Natural killer cell (primary cell): ENCODE results near the gene KCNJ6. TPM values are rescaled to one million over a fixed set of nuclear protein-coding genes. Genes with fewer than 3 reads are reported as not detected.

ENCODE experiments used
- ATAC-seq, 3 donors: fragments of 150-1000 bp in 2 of 3; fragments of 200-7000 bp in 1 of 3; cut with Tn5 transposase; 1 replicate in 1 of 3; 2 replicates in 2 of 3; pipeline ENCODE4 v1.10.0; 2021; ENCODE audit warnings: mild to moderate bottlenecking in 2 of 3, moderate library complexity in 2 of 3
- DNase-seq, 2 donors: peaks; one replicate each; pipeline versions ENCODE4 v3.0.0 to v3.0.0-alpha.2; 2013 to 2021; ENCODE audit warnings: mixed read lengths in 1 of 2
- H3K27ac ChIP-seq: one replicate; pipeline ENCODE4 v1.5.1; 2013; ENCODE audit warnings: mild to moderate bottlenecking, low read length
- H3K27me3 ChIP-seq: one replicate; pipeline ENCODE4 v1.6.1; 2013; ENCODE audit warnings: low read length; ENCODE audit not compliant: control insufficient read depth, insufficient read depth
- H3K36me3 ChIP-seq: one replicate; pipeline ENCODE4 v1.6.1; 2013; ENCODE audit warnings: low read length; ENCODE audit not compliant: control insufficient read depth, insufficient read depth
- H3K4me1 ChIP-seq: one replicate; pipeline ENCODE4 v1.6.1; 2013; ENCODE audit warnings: low read length; ENCODE audit not compliant: control insufficient read depth, insufficient read depth
- H3K4me3 ChIP-seq: one replicate; pipeline ENCODE4 v1.5.1; 2013; ENCODE audit warnings: low read length
- H3K9me3 ChIP-seq: one replicate; pipeline ENCODE4 v1.6.1; 2013; ENCODE audit warnings: low read length; ENCODE audit not compliant: control insufficient read depth, insufficient read depth
- H3K27ac Mint-ChIP-seq, 2 donors: one replicate each; pipeline ENCODE4 v1.8.0; 2022; ENCODE audit warnings: mild to moderate bottlenecking in 2 of 2, mixed read lengths in 2 of 2, moderate library complexity in 1 of 2
- H3K27me3 Mint-ChIP-seq, 2 donors: one replicate each; pipeline ENCODE4 v1.8.0; 2022; ENCODE audit warnings: low read depth in 2 of 2, mixed read lengths in 2 of 2
- H3K36me3 Mint-ChIP-seq: one replicate; pipeline ENCODE4 v1.8.0; 2022; ENCODE audit warnings: mixed read lengths
- H3K4me1 Mint-ChIP-seq, 2 donors: one replicate each; pipeline ENCODE4 v1.8.0; 2022; ENCODE audit warnings: mixed read lengths in 2 of 2
- H3K4me3 Mint-ChIP-seq: one replicate; pipeline ENCODE4 v1.8.0; 2022; ENCODE audit warnings: mild to moderate bottlenecking, moderate library complexity, mixed read lengths
- H3K9me3 Mint-ChIP-seq, 2 donors: one replicate each; pipeline ENCODE4 v1.8.0; 2022; ENCODE audit warnings: mixed read lengths in 2 of 2
- WGBS: methylation state at CpG from one replicate; pipeline ENCODE4 v1.1.7; 2013; ENCODE audit warnings: missing lambda C conversion rate; ENCODE audit not compliant: insufficient coverage; 5-methylcytosine and 5-hydroxymethylcytosine counted together
- intact Hi-C: fragments of 100-400 bp; cut with micrococcal nuclease; formaldehyde crosslinking; loops from one replicate; pipeline ENCODE4 v1.14.2; 2022
- total RNA-seq, 4 donors: library from RNA; stranded (reverse); fragments of 120-200 nt in 1 of 4; gene quantifications; one replicate each; pipeline versions ENCODE4 v1.2.3 to v1.2.4, GENCODE V29; 2013 to 2022
- TF ChIP-seq, protein P1 (sequence below): fragments of 200-600 bp; IDR thresholded peaks from one replicate; pipeline ENCODE4 v1.8.0; 2022; ENCODE audit warnings: antibody characterized with exemption

Gene KCNJ6
- total RNA-seq, 3 donors from 2014 or later (not counting 1 experiment from before 2014, with no cell fraction given): not detected

DNA sequence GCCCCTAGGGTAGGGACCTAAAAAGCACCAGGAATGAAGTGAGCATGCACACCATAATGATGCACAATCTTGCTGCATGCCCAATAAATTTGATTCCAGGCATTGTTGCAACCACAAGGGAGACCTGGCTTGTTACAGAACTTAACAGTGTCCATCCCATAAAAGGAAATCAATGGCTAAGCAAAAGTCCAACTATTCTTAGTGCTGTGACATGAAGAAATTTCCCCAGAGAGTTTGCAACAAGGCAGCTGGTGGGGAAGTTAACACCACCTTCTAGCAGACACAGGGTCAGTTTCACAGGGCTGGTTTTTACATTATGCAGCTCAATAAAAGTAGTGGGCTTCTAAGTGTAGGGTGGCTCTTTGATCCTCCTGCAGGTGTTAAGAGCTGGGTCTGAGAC lies 221.1 kb downstream of the KCNJ6 start:
- H3K27ac Mint-ChIP-seq: no peak overlapping the region
- no peaks in the 10 kb centered on the region for H3K36me3 Mint-ChIP-seq
- H3K4me1 Mint-ChIP-seq: no peaks in the 10 kb centered on the region
- no peak overlapping the region for H3K27ac ChIP-seq
- H3K4me3 ChIP-seq: no peak overlapping the region
- H3K9me3 Mint-ChIP-seq: no peaks in the 10 kb centered on the region
- no peaks in the 10 kb centered on the region for H3K36me3 ChIP-seq
- H3K27me3 ChIP-seq: no peaks in the 10 kb centered on the region
- H3K27me3 Mint-ChIP-seq: peaks cover 15 to 26% of the 10 kb centered on the region in 2 donors
- H3K9me3 ChIP-seq: no peaks in the 10 kb centered on the region
- TF ChIP-seq, protein P1, sequence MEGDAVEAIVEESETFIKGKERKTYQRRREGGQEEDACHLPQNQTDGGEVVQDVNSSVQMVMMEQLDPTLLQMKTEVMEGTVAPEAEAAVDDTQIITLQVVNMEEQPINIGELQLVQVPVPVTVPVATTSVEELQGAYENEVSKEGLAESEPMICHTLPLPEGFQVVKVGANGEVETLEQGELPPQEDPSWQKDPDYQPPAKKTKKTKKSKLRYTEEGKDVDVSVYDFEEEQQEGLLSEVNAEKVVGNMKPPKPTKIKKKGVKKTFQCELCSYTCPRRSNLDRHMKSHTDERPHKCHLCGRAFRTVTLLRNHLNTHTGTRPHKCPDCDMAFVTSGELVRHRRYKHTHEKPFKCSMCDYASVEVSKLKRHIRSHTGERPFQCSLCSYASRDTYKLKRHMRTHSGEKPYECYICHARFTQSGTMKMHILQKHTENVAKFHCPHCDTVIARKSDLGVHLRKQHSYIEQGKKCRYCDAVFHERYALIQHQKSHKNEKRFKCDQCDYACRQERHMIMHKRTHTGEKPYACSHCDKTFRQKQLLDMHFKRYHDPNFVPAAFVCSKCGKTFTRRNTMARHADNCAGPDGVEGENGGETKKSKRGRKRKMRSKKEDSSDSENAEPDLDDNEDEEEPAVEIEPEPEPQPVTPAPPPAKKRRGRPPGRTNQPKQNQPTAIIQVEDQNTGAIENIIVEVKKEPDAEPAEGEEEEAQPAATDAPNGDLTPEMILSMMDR: no peak
- no peak overlapping the region for H3K4me3 Mint-ChIP-seq
- ATAC-seq (no peak), DNase-seq (no peak)
- intact Hi-C loops: no loop called here
- no peaks in the 10 kb centered on the region for H3K4me1 ChIP-seq

DNA sequence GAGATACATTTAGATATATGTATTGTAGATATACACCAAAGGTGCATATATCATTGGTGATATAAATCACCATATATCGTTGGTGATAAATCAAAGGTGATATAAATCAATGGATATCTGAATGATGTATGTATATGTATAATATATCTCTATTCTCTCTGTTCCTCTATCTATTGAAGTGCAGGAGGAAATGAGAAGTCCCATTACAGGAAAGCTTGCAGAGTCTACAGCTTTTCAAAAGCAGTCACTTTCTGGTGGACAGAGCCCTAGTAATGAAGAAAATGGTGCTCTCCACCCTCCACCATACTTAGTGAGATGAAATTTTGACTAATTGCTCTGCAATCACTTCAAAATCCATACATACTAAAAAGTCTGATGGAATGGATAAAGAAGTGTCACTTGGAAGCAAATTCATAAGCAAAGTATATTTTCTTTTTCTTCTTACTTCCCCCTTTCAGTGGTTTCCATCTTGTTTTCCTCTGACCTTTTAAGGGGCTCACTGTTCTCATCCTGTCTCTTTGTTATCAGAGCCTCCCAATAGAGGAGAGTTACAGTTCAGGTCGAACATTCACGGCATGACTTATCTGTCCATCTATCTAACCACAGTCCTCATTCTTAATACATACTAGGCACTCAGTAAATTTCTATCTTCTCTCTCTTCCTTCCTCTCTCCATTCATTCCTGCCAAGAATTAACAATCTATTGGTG lies 227.2 kb downstream of the KCNJ6 start:
- Histone ChIP-seq H3K4me3 (no peak overlapping the region), H3K36me3 (no peaks in the 10 kb centered on the region), H3K4me1 (no peaks in the 10 kb centered on the region), H3K9me3 (no peaks in the 10 kb centered on the region), H3K27me3 (no peaks in the 10 kb centered on the region), H3K27ac (no peak overlapping the region)
- 3% methylated on average over 2 of the region's 3 CpGs for WGBS
- intact Hi-C loops: no loop called here
- ATAC-seq: no peak
- Mint-ChIP-seq H3K9me3 (no peaks in the 10 kb centered on the region), H3K4me3 (no peak overlapping the region), H3K27me3 (peaks cover 10 to 17% of the 10 kb centered on the region in 2 donors), H3K27ac (no peak overlapping the region), H3K4me1 (no peaks in the 10 kb centered on the region), H3K36me3 (no peaks in the 10 kb centered on the region)
- TF ChIP-seq, protein P1: no peak
- DNase-seq: no peak

DNA sequence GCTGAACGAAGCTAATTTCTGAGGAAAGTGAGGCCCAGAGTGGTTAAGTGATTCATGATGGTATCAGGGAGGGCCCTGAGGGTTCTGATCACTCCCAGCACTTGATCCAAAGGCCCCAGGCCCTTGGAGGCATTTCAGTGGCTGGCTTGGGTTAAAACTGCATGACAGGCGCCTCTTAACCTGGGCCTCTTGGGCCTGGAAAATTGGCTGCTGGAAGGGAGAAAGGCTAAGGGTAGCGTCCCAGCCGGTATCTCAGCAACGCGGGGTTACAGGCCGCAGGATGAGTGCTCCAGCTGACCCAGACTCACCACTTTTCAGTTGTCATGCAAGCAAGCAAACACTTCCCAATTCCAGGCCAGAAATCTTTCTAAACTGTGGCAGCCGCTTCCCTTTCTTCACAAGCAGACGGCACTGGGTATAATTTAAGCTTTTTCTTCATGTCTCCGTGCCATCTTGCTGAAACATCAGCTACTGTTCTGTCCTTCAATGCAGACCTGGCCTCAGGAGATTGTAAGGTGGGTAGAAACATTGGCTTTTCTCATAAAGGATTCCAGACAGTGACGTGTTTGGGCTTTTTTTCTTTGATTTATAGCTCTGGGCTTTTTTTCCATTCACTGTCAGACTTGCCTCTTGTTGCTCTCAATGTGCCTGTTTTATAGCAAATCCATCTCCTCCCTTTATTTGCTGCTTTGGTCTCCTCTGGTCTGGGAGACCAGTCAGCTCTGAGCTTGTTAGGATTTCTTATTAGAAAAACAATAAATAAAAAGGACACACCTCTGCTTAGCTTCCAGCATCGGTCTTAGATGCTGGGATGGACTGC lies 229.1 kb downstream of the KCNJ6 start:
- TF ChIP-seq, protein P1: no peak
- Mint-ChIP-seq H3K4me1 (no peaks in the 10 kb centered on the region), H3K4me3 (no peak overlapping the region), H3K9me3 (no peaks in the 10 kb centered on the region), H3K27me3 (peaks cover 14 to 17% of the 10 kb centered on the region in 2 donors), H3K36me3 (no peaks in the 10 kb centered on the region), H3K27ac (no peak overlapping the region)
- no peak overlapping the region for H3K4me3 ChIP-seq
- H3K4me1 ChIP-seq: no peaks in the 10 kb centered on the region
- H3K27ac ChIP-seq: no peak overlapping the region
- intact Hi-C loops: no loop called here
- no peak for ATAC-seq
- WGBS: 49% methylated on average over 12 of the region's 12 CpGs
- no peaks in the 10 kb centered on the region for H3K9me3 ChIP-seq
- no peaks in the 10 kb centered on the region for H3K27me3 ChIP-seq
- no peak for DNase-seq
- no peaks in the 10 kb centered on the region for H3K36me3 ChIP-seq
